HG03457 (cell line): Measurements from ENCODE around the gene SLC35E3.

Experiments used
- ATAC-seq: cut with Tn5 transposase; IDR thresholded peaks from one replicate; pipeline ENCODE4 v1.9.1; 2021; ENCODE audit warnings: moderate number of reproducible peaks; ENCODE audit not compliant: unreplicated experiment

The SLC35E3 gene

GRCh38 chr12:68745904-68746571 is at the start of gene SLC35E3:
Gene SLC35E3 (plus strand): TSS chr12:68746176. CDS start chr12:68746378, 202 bp downstream.
- ATAC-seq: peak; percentile 95

- no peak for ATAC-seq
Observed at GRCh38 chr12:68699486-68699885, 46.5 kb upstream of the SLC35E3 start.

GRCh38 chr12:68727776-68728175 is 18.2 kb upstream of the SLC35E3 start:
- ATAC-seq: no peak

- no peak for ATAC-seq
Observed at GRCh38 chr12:68733661-68734071, 12.3 kb upstream of the SLC35E3 start.

GRCh38 chr12:68739891-68740290 is 6.1 kb upstream of the SLC35E3 start:
- no peak for ATAC-seq

- no peak for ATAC-seq
Observed at GRCh38 chr12:68743356-68743755, 2.6 kb upstream of the SLC35E3 start.

GRCh38 chr12:68745376-68745903 is 536 bp upstream of the SLC35E3 start:
- no peak for ATAC-seq

- peak; percentile 22 for ATAC-seq
Observed at GRCh38 chr12:68746572-68747180, 700 bp downstream of the SLC35E3 start.

GRCh38 chr12:68749443-68749842 is 3.5 kb downstream of the SLC35E3 start:
- no peak for ATAC-seq

GRCh38 chr12:68749861-68750260 is 3.9 kb downstream of the SLC35E3 start:
- no peak for ATAC-seq

GRCh38 chr12:68750506-68750905 is 4.5 kb downstream of the SLC35E3 start:
- ATAC-seq: no peak

- no peak for ATAC-seq
Observed at GRCh38 chr12:68755536-68756243, 9.7 kb downstream of the SLC35E3 start.

GRCh38 chr12:68759852-68760251 is 13.9 kb downstream of the SLC35E3 start:
- no peak for ATAC-seq

- ATAC-seq: no peak
Observed at GRCh38 chr12:68760806-68761441, 14.9 kb downstream of the SLC35E3 start.

GRCh38 chr12:68761442-68761812 is 15.5 kb downstream of the SLC35E3 start:
- ATAC-seq: no peak

GRCh38 chr12:68761901-68762630 is 16.1 kb downstream of the SLC35E3 start:
- ATAC-seq: no peak

GRCh38 chr12:68762691-68763090 is 16.7 kb downstream of the SLC35E3 start:
- no peak for ATAC-seq

- ATAC-seq: no peak
Observed at GRCh38 chr12:68765696-68766095, 19.7 kb downstream of the SLC35E3 start.

GRCh38 chr12:68766646-68767045 is 20.7 kb downstream of the SLC35E3 start:
- ATAC-seq: no peak

GRCh38 chr12:68767191-68767590 is 21.2 kb downstream of the SLC35E3 start:
- ATAC-seq: no peak
